GM19025 (cell line): Measurements from ENCODE around the gene RRM2.
A peak's percentile ranks its signal among the peaks of the same experiment; 100 is the strongest.

Experiments
- ATAC-seq: cut with Tn5 transposase; IDR thresholded peaks from one replicate; pipeline ENCODE4 v1.9.1; 2021; ENCODE audit warnings: mild to moderate bottlenecking, low read depth, moderate library complexity; ENCODE audit not compliant: unreplicated experiment

Gene RRM2

GRCh38 chr2:10122500-10123280, at the start of gene RRM2:
Gene RRM2, plus strand, starts transcription at chr2:10122739. Its CDS starts 60 bp downstream, at chr2:10122799.
- ATAC-seq = peak; percentile 57

- ATAC-seq = no peak
Measured at GRCh38 chr2:10073706-10074105, 48.8 kb upstream of the RRM2 start.

GRCh38 chr2:10075101-10075500, 47.4 kb upstream of the RRM2 start:
- ATAC-seq = no peak

- ATAC-seq = no peak
Measured at GRCh38 chr2:10075571-10076209, 46.8 kb upstream of the RRM2 start.

GRCh38 chr2:10076511-10076910, 46.0 kb upstream of the RRM2 start:
- no peak for ATAC-seq

GRCh38 chr2:10076988-10077527, 45.5 kb upstream of the RRM2 start:
- no peak for ATAC-seq

- no peak for ATAC-seq
Measured at GRCh38 chr2:10078001-10078400, 44.5 kb upstream of the RRM2 start.

GRCh38 chr2:10078704-10079265, 43.8 kb upstream of the RRM2 start:
- ATAC-seq = no peak

GRCh38 chr2:10079266-10079869, 43.2 kb upstream of the RRM2 start:
- ATAC-seq = peak; percentile 8

- peak; percentile 34 for ATAC-seq
Measured at GRCh38 chr2:10079870-10080535, 42.5 kb upstream of the RRM2 start, which contains the start of gene CYS1. Gene CYS1, minus strand, starts transcription at chr2:10080411. Its CDS starts 188 bp downstream, at chr2:10080223.

GRCh38 chr2:10080536-10081304, 41.8 kb upstream of the RRM2 start:
- ATAC-seq = peak; percentile 18

- no peak for ATAC-seq
Measured at GRCh38 chr2:10083046-10083445, 39.5 kb upstream of the RRM2 start.

- peak; percentile 30 for ATAC-seq
Measured at GRCh38 chr2:10083692-10084211, 38.8 kb upstream of the RRM2 start.

GRCh38 chr2:10084223-10084865, 38.2 kb upstream of the RRM2 start:
- no peak for ATAC-seq

- no peak for ATAC-seq
Measured at GRCh38 chr2:10085043-10085667, 37.4 kb upstream of the RRM2 start.

- ATAC-seq = no peak
Measured at GRCh38 chr2:10085668-10086059, 36.9 kb upstream of the RRM2 start.

GRCh38 chr2:10086950-10087349, 35.6 kb upstream of the RRM2 start:
- ATAC-seq = no peak

GRCh38 chr2:10087360-10087759, 35.2 kb upstream of the RRM2 start:
- ATAC-seq = no peak
